Measurements from ENCODE around the gene SERTAD2.

SERTAD2 gene

GRCh38 chr2:64681479-64681967, 27.8 kb upstream of the SERTAD2 start:
- H3K36me3 Mint-ChIP-seq = no peaks in the 10 kb centered on the region
- no peak overlapping the region for H3K27ac Mint-ChIP-seq
- H3K4me3 Mint-ChIP-seq = no peak overlapping the region
- DNase-seq (ENCODE audit: low spot score in 2 of 2) (no peak), ATAC-seq (no peak)
- H3K4me1 Mint-ChIP-seq = no peaks in the 10 kb centered on the region
- no peaks in the 10 kb centered on the region for H3K9me3 Mint-ChIP-seq

- ATAC-seq (no peak), DNase-seq (ENCODE audit: low spot score in 2 of 2) (no peak)
- no peaks in the 10 kb centered on the region for H3K36me3 Mint-ChIP-seq
- H3K4me1 Mint-ChIP-seq = no peaks in the 10 kb centered on the region
- H3K9me3 Mint-ChIP-seq = no peaks in the 10 kb centered on the region
- H3K27ac Mint-ChIP-seq = no peak overlapping the region
- no peak overlapping the region for H3K4me3 Mint-ChIP-seq
Observed at GRCh38 chr2:64679673-64680425, 26.1 kb upstream of the SERTAD2 start.

GRCh38 chr2:64678771-64679590, 25.3 kb upstream of the SERTAD2 start:
- DNase-seq (ENCODE audit: low spot score in 2 of 2) (no peak), ATAC-seq (no peak)
- H3K4me3 Mint-ChIP-seq = no peak overlapping the region
- H3K27ac Mint-ChIP-seq = no peak overlapping the region
- no peaks in the 10 kb centered on the region for H3K9me3 Mint-ChIP-seq
- H3K4me1 Mint-ChIP-seq = no peaks in the 10 kb centered on the region
- H3K36me3 Mint-ChIP-seq = no peaks in the 10 kb centered on the region

- DNase-seq (ENCODE audit: low spot score in 2 of 2) (no peak), ATAC-seq (no peak)
- Mint-ChIP-seq H3K36me3 (no peaks in the 10 kb centered on the region), H3K9me3 (no peaks in the 10 kb centered on the region), H3K4me1 (no peaks in the 10 kb centered on the region), H3K27ac (no peak overlapping the region), H3K4me3 (no peak overlapping the region)
Observed at GRCh38 chr2:64677530-64677929, 23.8 kb upstream of the SERTAD2 start.

GRCh38 chr2:64675860-64676259, 22.1 kb upstream of the SERTAD2 start:
- no peaks in the 10 kb centered on the region for H3K36me3 Mint-ChIP-seq
- H3K27ac Mint-ChIP-seq = no peak overlapping the region
- no peak overlapping the region for H3K4me3 Mint-ChIP-seq
- H3K4me1 Mint-ChIP-seq = no peaks in the 10 kb centered on the region
- ATAC-seq (peak; percentile 100), DNase-seq (ENCODE audit: low spot score in 2 of 2) (no peak)
- no peaks in the 10 kb centered on the region for H3K9me3 Mint-ChIP-seq

GRCh38 chr2:64672708-64673107, 19.0 kb upstream of the SERTAD2 start:
- H3K27ac Mint-ChIP-seq = no peak overlapping the region
- peaks cover 6% of the 10 kb centered on the region for H3K4me1 Mint-ChIP-seq
- DNase-seq (ENCODE audit: low spot score in 2 of 2) (no peak), ATAC-seq (no peak)
- H3K9me3 Mint-ChIP-seq = no peaks in the 10 kb centered on the region
- H3K36me3 Mint-ChIP-seq = no peaks in the 10 kb centered on the region
- H3K4me3 Mint-ChIP-seq = no peak overlapping the region

GRCh38 chr2:64670047-64670446, 16.3 kb upstream of the SERTAD2 start:
- DNase-seq (ENCODE audit: low spot score in 2 of 2) (no peak), ATAC-seq (no peak)
- Mint-ChIP-seq H3K4me1 (peaks cover 20% of the 10 kb centered on the region), H3K9me3 (no peaks in the 10 kb centered on the region), H3K27ac (no peak overlapping the region), H3K36me3 (no peaks in the 10 kb centered on the region), H3K4me3 (no peak overlapping the region)

GRCh38 chr2:64669288-64669687, 15.6 kb upstream of the SERTAD2 start:
- peaks cover 20% of the 10 kb centered on the region for H3K4me1 Mint-ChIP-seq
- no peaks in the 10 kb centered on the region for H3K9me3 Mint-ChIP-seq
- H3K27ac Mint-ChIP-seq = no peak overlapping the region
- no peaks in the 10 kb centered on the region for H3K36me3 Mint-ChIP-seq
- ATAC-seq (no peak), DNase-seq (ENCODE audit: low spot score in 2 of 2) (no peak)
- H3K4me3 Mint-ChIP-seq = no peak overlapping the region

- no peak for ATAC-seq
- Mint-ChIP-seq H3K9me3 (no peaks in the 10 kb centered on the region), H3K4me1 (peaks cover 20% of the 10 kb centered on the region), H3K36me3 (no peaks in the 10 kb centered on the region), H3K27ac (no peak overlapping the region), H3K4me3 (no peak overlapping the region)
- no peak for DNase-seq (ENCODE audit: low spot score in 2 of 2)
Observed at GRCh38 chr2:64668542-64668941, 14.8 kb upstream of the SERTAD2 start.

- no peaks in the 10 kb centered on the region for H3K9me3 Mint-ChIP-seq
- H3K4me3 Mint-ChIP-seq = no peak overlapping the region
- ATAC-seq (no peak), DNase-seq (ENCODE audit: low spot score in 2 of 2) (no peak)
- peak overlapping the region; percentile 3 for H3K27ac Mint-ChIP-seq
- no peaks in the 10 kb centered on the region for H3K36me3 Mint-ChIP-seq
- H3K4me1 Mint-ChIP-seq = peaks cover 20% of the 10 kb centered on the region
Observed at GRCh38 chr2:64667535-64667934, 13.8 kb upstream of the SERTAD2 start.

- H3K4me1 Mint-ChIP-seq = peaks cover 20% of the 10 kb centered on the region
- H3K4me3 Mint-ChIP-seq = no peak overlapping the region
- peak; percentile 45 for ATAC-seq
- peak overlapping the region; percentile 3 for H3K27ac Mint-ChIP-seq
- DNase-seq (ENCODE audit: low spot score in 2 of 2) = no peak
- no peaks in the 10 kb centered on the region for H3K36me3 Mint-ChIP-seq
- no peaks in the 10 kb centered on the region for H3K9me3 Mint-ChIP-seq
Observed at GRCh38 chr2:64666810-64667438, 13.2 kb upstream of the SERTAD2 start.

- H3K4me3 Mint-ChIP-seq = no peak overlapping the region
- DNase-seq (ENCODE audit: low spot score in 2 of 2) = no peak
- ATAC-seq = no peak
- H3K27ac Mint-ChIP-seq = no peak overlapping the region
- H3K4me1 Mint-ChIP-seq = peaks cover 20% of the 10 kb centered on the region
- no peaks in the 10 kb centered on the region for H3K36me3 Mint-ChIP-seq
- no peaks in the 10 kb centered on the region for H3K9me3 Mint-ChIP-seq
Observed at GRCh38 chr2:64665709-64666108, 12.0 kb upstream of the SERTAD2 start.

- H3K27ac Mint-ChIP-seq = no peak overlapping the region
- no peak for DNase-seq (ENCODE audit: low spot score in 2 of 2)
Observed at GRCh38 chr2:64663402-64663801, 9.7 kb upstream of the SERTAD2 start.

GRCh38 chr2:64661741-64662169, 8.0 kb upstream of the SERTAD2 start:
- DNase-seq (ENCODE audit: low spot score in 2 of 2) (no peak), ATAC-seq (peak; percentile 31)
- Mint-ChIP-seq H3K27ac (no peak overlapping the region), H3K9me3 (no peaks in the 10 kb centered on the region), H3K4me1 (peaks cover 4% of the 10 kb centered on the region), H3K36me3 (no peaks in the 10 kb centered on the region), H3K4me3 (no peak overlapping the region)

More at GRCh38 chr2:64663402-64663801, 9.7 kb upstream of the SERTAD2 start:
- ATAC-seq = no peak
- Mint-ChIP-seq H3K36me3 (no peaks in the 10 kb centered on the region), H3K4me1 (peaks cover 20% of the 10 kb centered on the region), H3K9me3 (no peaks in the 10 kb centered on the region), H3K4me3 (no peak overlapping the region)

- H3K36me3 Mint-ChIP-seq = no peaks in the 10 kb centered on the region
- H3K9me3 Mint-ChIP-seq = no peaks in the 10 kb centered on the region
- no peak overlapping the region for H3K27ac Mint-ChIP-seq
- ATAC-seq (no peak), DNase-seq (ENCODE audit: low spot score in 2 of 2) (no peak)
- H3K4me1 Mint-ChIP-seq = peaks cover 19% of the 10 kb centered on the region
- no peak overlapping the region for H3K4me3 Mint-ChIP-seq
Observed at GRCh38 chr2:64659252-64659651, 5.5 kb upstream of the SERTAD2 start.
